ENCODE data around the gene LGI4.

The LGI4 gene

GRCh38 chr19:35087393-35087792, 47.5 kb downstream of the LGI4 start:
- no peak for DNase-seq (ENCODE audit: low read depth)
- no peak for TF ChIP-seq CTCF (IDR thresholded peaks at IDR 0.05; ENCODE audit: low read depth, low read length, missing control alignments)
- no peak overlapping the region for H3K4me3 ChIP-seq (ENCODE audit: low read depth, low read length)
- in situ Hi-C loops (cut with HindIII; ENCODE audit: low sequenced_read_pairs), result no loop called here

GRCh38 chr19:35086455-35086854, 48.4 kb downstream of the LGI4 start:
- DNase-seq (ENCODE audit: low read depth), result no peak
- TF ChIP-seq CTCF (IDR thresholded peaks at IDR 0.05; ENCODE audit: low read depth, low read length, missing control alignments), result no peak
- H3K4me3 ChIP-seq (ENCODE audit: low read depth, low read length), result no peak overlapping the region
- in situ Hi-C loops (cut with HindIII; ENCODE audit: low sequenced_read_pairs), result no loop called here

GRCh38 chr19:35085947-35086346, 48.9 kb downstream of the LGI4 start:
- no peak for DNase-seq (ENCODE audit: low read depth)

GRCh38 chr19:35084509-35084762, 50.4 kb downstream of the LGI4 start:
- TF ChIP-seq CTCF (IDR thresholded peaks at IDR 0.05; ENCODE audit: low read depth, low read length, missing control alignments), result no peak
- no peak for DNase-seq (ENCODE audit: low read depth)
- no peak overlapping the region for H3K4me3 ChIP-seq (ENCODE audit: low read depth, low read length)
- in situ Hi-C loops (cut with HindIII; ENCODE audit: low sequenced_read_pairs), result no loop called here

More at GRCh38 chr19:35085947-35086346, 48.9 kb downstream of the LGI4 start:
- no peak overlapping the region for H3K4me3 ChIP-seq (ENCODE audit: low read depth, low read length)
- in situ Hi-C loops (cut with HindIII; ENCODE audit: low sequenced_read_pairs), result no loop called here
- TF ChIP-seq CTCF (IDR thresholded peaks at IDR 0.05; ENCODE audit: low read depth, low read length, missing control alignments), result no peak

- no peak for TF ChIP-seq CTCF (IDR thresholded peaks at IDR 0.05; ENCODE audit: low read depth, low read length, missing control alignments)
- in situ Hi-C loops (cut with HindIII; ENCODE audit: low sequenced_read_pairs), result no loop called here
- H3K4me3 ChIP-seq (ENCODE audit: low read depth, low read length), result no peak overlapping the region
- no peak for DNase-seq (ENCODE audit: low read depth)
Measured at GRCh38 chr19:35083691-35084508, 51.0 kb downstream of the LGI4 start.

- in situ Hi-C loops (cut with HindIII; ENCODE audit: low sequenced_read_pairs), result no loop called here
- H3K4me3 ChIP-seq (ENCODE audit: low read depth, low read length), result no peak overlapping the region
- TF ChIP-seq CTCF (IDR thresholded peaks at IDR 0.05; ENCODE audit: low read depth, low read length, missing control alignments), result no peak
- no peak for DNase-seq (ENCODE audit: low read depth)
Measured at GRCh38 chr19:35081201-35081600, 53.7 kb downstream of the LGI4 start.

Data from astrocyte of the cerebellum (primary cell).